ENCODE data around the gene KRT24. TPM values are rescaled to one million over a fixed set of nuclear protein-coding genes. Genes with fewer than 3 reads are reported as not detected.

KRT24 gene
- total and polyA plus RNA-seq, 2 of the 4 experiments (the other 2 are of a cell fraction): not detected

DNA sequence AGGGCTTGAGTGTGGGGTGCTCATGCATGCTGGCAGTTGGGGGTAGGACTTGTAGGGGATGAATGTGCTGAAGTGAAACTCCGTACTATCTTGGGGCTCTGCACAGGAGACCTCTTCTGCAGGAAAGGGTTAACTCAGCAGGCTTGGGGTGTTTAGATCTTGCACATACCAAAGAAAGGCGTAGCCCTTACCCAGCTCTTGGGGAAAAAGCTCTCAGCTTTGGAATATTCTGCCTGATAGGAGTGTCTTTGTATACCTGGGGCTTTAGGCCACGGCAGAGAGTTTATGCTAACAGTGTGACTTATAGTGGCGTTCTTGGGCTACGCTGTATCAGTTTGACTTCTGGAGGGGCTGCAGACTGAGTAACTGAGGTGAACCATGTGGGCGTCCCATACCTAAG, 30.5 kb upstream of the KRT24 start:
- no peak overlapping the region for H3K4me3 ChIP-seq (ENCODE audit: insufficient read depth, low read depth, low read length)
- no peak overlapping the region for H2BK120ac ChIP-seq (ENCODE audit: low read depth, low read length)
- 83% methylated on average over 1 of the region's 6 CpGs; no CpG with 5 or more reads in 1 of the 2 experiments for WGBS, 2 experiments (ENCODE audit: extremely low coverage in 2 of 2, insufficient read length in 1 of 2)
- no peak overlapping the region for H2BK5ac ChIP-seq (ENCODE audit: low read depth, low read length, poor library complexity, severe bottlenecking)
- no peaks in the 10 kb centered on the region for H3K36me3 ChIP-seq (ENCODE audit: control insufficient read depth, insufficient read depth, low read length)
- DNase-seq (no peak), ATAC-seq (ENCODE audit: low read depth) (no peak)
- H4K91ac ChIP-seq (ENCODE audit: insufficient read depth, low read depth, low read length): no peak overlapping the region
- no peaks in the 10 kb centered on the region for H3K9me1 ChIP-seq (ENCODE audit: insufficient read depth, low read length)
- POLR2A ChIA-PET (ENCODE audit: unreplicated experiment): no interaction called here
- H3K4me1 ChIP-seq (ENCODE audit: control insufficient read depth, insufficient read depth, low read length): no peaks in the 10 kb centered on the region
- H2AK9ac ChIP-seq (replicated peaks; ENCODE audit: low read depth, low read length, poor library complexity): no peak overlapping the region
- H3K27me3 ChIP-seq (ENCODE audit: control insufficient read depth, insufficient read depth, low read length): peaks cover 43% of the 10 kb centered on the region
- dilution Hi-C loops (cut with HindIII; ENCODE audit: low sequenced_read_pairs, unreplicated experiment): no loop called here
- H3K9me3 ChIP-seq (ENCODE audit: control insufficient read depth, insufficient read depth, low read length): no peaks in the 10 kb centered on the region
- H3K56ac ChIP-seq (ENCODE audit: extremely low read depth, insufficient read depth, low read length): no peak overlapping the region
- H2AK5ac ChIP-seq (ENCODE audit: low read depth, low read length): no peak overlapping the region
- H4K5ac ChIP-seq (ENCODE audit: low read depth, low read length): no peak overlapping the region
- no peaks in the 10 kb centered on the region for H3K79me1 ChIP-seq (ENCODE audit: low read depth in 1 of 2, low read length in 2 of 2)
- no peak overlapping the region for H3K18ac ChIP-seq (ENCODE audit: low read depth, low read length)
- H3K27ac ChIP-seq (ENCODE audit: insufficient read depth, low read length): no peak overlapping the region
- CTCF ChIA-PET: no interaction called here
- H2BK20ac ChIP-seq (ENCODE audit: low read depth, low read length): no peak overlapping the region
- no peak overlapping the region for H2AFZ ChIP-seq (replicated peaks; ENCODE audit: low read length, poor library complexity)
- TF ChIP-seq, protein P1, sequence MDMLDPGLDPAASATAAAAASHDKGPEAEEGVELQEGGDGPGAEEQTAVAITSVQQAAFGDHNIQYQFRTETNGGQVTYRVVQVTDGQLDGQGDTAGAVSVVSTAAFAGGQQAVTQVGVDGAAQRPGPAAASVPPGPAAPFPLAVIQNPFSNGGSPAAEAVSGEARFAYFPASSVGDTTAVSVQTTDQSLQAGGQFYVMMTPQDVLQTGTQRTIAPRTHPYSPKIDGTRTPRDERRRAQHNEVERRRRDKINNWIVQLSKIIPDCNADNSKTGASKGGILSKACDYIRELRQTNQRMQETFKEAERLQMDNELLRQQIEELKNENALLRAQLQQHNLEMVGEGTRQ (IDR thresholded peaks at IDR 0.05; ENCODE audit: low read depth, low read length): no peak
- TF ChIP-seq, protein P2, sequence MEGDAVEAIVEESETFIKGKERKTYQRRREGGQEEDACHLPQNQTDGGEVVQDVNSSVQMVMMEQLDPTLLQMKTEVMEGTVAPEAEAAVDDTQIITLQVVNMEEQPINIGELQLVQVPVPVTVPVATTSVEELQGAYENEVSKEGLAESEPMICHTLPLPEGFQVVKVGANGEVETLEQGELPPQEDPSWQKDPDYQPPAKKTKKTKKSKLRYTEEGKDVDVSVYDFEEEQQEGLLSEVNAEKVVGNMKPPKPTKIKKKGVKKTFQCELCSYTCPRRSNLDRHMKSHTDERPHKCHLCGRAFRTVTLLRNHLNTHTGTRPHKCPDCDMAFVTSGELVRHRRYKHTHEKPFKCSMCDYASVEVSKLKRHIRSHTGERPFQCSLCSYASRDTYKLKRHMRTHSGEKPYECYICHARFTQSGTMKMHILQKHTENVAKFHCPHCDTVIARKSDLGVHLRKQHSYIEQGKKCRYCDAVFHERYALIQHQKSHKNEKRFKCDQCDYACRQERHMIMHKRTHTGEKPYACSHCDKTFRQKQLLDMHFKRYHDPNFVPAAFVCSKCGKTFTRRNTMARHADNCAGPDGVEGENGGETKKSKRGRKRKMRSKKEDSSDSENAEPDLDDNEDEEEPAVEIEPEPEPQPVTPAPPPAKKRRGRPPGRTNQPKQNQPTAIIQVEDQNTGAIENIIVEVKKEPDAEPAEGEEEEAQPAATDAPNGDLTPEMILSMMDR (conservative IDR thresholded peaks at IDR 0.05; ENCODE audit: low read depth, low read length): no peak
- TF ChIP-seq RCOR1 (IDR thresholded peaks at IDR 0.05; ENCODE audit: insufficient replicate concordance, low read length) (no peak), BHLHE40 (IDR thresholded peaks at IDR 0.05; ENCODE audit: low read depth, low read length) (no peak), RFX5 (IDR thresholded peaks at IDR 0.05; ENCODE audit: low read depth, low read length) (no peak), FOS (IDR thresholded peaks at IDR 0.05; ENCODE audit: low read depth, low read length) (no peak), POLR2A (IDR thresholded peaks at IDR 0.05; ENCODE audit: low read depth, low read length) (no peak), SMC3 (IDR thresholded peaks at IDR 0.05; ENCODE audit: low read depth, low read length) (no peak), MAZ (IDR thresholded peaks at IDR 0.05; ENCODE audit: borderline replicate concordance, low read depth, low read length) (no peak), CHD1 (IDR thresholded peaks at IDR 0.05; ENCODE audit: low read depth, low read length) (no peak), MAFK (IDR thresholded peaks at IDR 0.05; ENCODE audit: low read depth, low read length) (no peak), RAD21 (IDR thresholded peaks at IDR 0.05; ENCODE audit: low read length) (no peak), CEBPB (IDR thresholded peaks at IDR 0.05; ENCODE audit: low read depth, low read length) (no peak), MXI1 (IDR thresholded peaks at IDR 0.05; ENCODE audit: borderline replicate concordance, low read depth, low read length) (no peak), NFE2L2 (IDR thresholded peaks at IDR 0.05; ENCODE audit: low read depth, low read length) (no peak)
- TF ChIP-seq, protein P3, sequence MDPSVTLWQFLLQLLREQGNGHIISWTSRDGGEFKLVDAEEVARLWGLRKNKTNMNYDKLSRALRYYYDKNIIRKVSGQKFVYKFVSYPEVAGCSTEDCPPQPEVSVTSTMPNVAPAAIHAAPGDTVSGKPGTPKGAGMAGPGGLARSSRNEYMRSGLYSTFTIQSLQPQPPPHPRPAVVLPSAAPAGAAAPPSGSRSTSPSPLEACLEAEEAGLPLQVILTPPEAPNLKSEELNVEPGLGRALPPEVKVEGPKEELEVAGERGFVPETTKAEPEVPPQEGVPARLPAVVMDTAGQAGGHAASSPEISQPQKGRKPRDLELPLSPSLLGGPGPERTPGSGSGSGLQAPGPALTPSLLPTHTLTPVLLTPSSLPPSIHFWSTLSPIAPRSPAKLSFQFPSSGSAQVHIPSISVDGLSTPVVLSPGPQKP (IDR thresholded peaks at IDR 0.05; ENCODE audit: borderline replicate concordance, low read depth, low read length): no peak
- H3K14ac ChIP-seq (replicated peaks; ENCODE audit: low read depth, low read length): no peak overlapping the region
- BruUV-seq (replicated peaks): no TSS peak
- no peak overlapping the region for H3K4ac ChIP-seq (ENCODE audit: low read depth, low read length)
- H4K20me1 ChIP-seq (ENCODE audit: insufficient read depth, low read length): no peaks in the 10 kb centered on the region
- no peak overlapping the region for H3K9ac ChIP-seq (ENCODE audit: low read depth, low read length)
- no peak overlapping the region for H3K4me2 ChIP-seq (ENCODE audit: low read depth, low read length)
- intact Hi-C loops (cut with micrococcal nuclease): no loop called here
- H3K23ac ChIP-seq (ENCODE audit: low read depth, low read length): no peak overlapping the region
- in situ Hi-C loops (cut with MboI; ENCODE audit: low sequenced_read_pairs): no loop called here
- no peak overlapping the region for H4K8ac ChIP-seq (ENCODE audit: low read depth in 2 of 2, low read length in 2 of 2)
- no peak overlapping the region for H2BK15ac ChIP-seq (ENCODE audit: low read depth, low read length)

Data from IMR-90 (cell line).